Fibroblast of lung (primary cell): ENCODE data around the gene TXK. TPM values are rescaled to one million over a fixed set of nuclear protein-coding genes. Genes with fewer than 3 reads are reported as not detected.

Source experiments
- DNase-seq, 2 donors: peaks; one replicate each; pipeline versions ENCODE4 v3.0.0 to v3.0.0-alpha.2; 2010; ENCODE audit warnings: low read depth in 2 of 2
- H2AFZ ChIP-seq: 2 replicates; pipeline ENCODE4 v1.5.1; 2012; ENCODE audit warnings: low read length, control low read depth, inconsistent platforms
- H3K27ac ChIP-seq: 2 replicates; pipeline ENCODE4 v1.5.1; 2011; ENCODE audit warnings: low read length, control low read depth; ENCODE audit not compliant: insufficient read depth
- H3K27me3 ChIP-seq: 2 replicates; pipeline ENCODE4 v1.5.1; 2011; ENCODE audit warnings: mild to moderate bottlenecking, low read length; ENCODE audit not compliant: control insufficient read depth, insufficient read depth
- H3K36me3 ChIP-seq: 2 replicates; pipeline ENCODE4 v1.5.1; 2011; ENCODE audit warnings: low read length; ENCODE audit not compliant: control insufficient read depth, insufficient read depth
- H3K4me1 ChIP-seq: 2 replicates; pipeline ENCODE4 v1.5.1; 2011; ENCODE audit warnings: low read length; ENCODE audit not compliant: control insufficient read depth, insufficient read depth; ENCODE audit errors: extremely low read depth
- H3K4me2 ChIP-seq: 2 replicates; pipeline ENCODE4 v1.5.1; 2011; ENCODE audit warnings: low read length, control low read depth; ENCODE audit not compliant: insufficient read depth; ENCODE audit errors: extremely low read depth
- H3K4me3 ChIP-seq, 4 experiments: fragments of 200-600 bp in 1 of 4; sonication (generic) in 1 of 4; replicated peaks in 1 of 4; 2 replicates each; pipeline ENCODE4 v1.5.1; 2011 to 2016; ENCODE audit warnings: low read length in 4 of 4, low read depth in 3 of 4, mild to moderate bottlenecking in 3 of 4, control low read depth in 2 of 4, inconsistent platforms in 1 of 4, mixed read lengths in 1 of 4; ENCODE audit not compliant: insufficient read depth in 1 of 4; ENCODE audit errors: control extremely low read depth in 1 of 4
- H3K79me2 ChIP-seq: 2 replicates; pipeline ENCODE4 v1.5.1; 2012; ENCODE audit warnings: mild to moderate bottlenecking, low read length, inconsistent platforms; ENCODE audit not compliant: control insufficient read depth, insufficient read depth
- H3K9ac ChIP-seq: 2 replicates; pipeline ENCODE4 v1.5.1; 2011; ENCODE audit warnings: mild to moderate bottlenecking, low read length, control low read depth; ENCODE audit not compliant: insufficient read depth
- H3K9me3 ChIP-seq: 2 replicates; pipeline ENCODE4 v1.5.1; 2012; ENCODE audit warnings: low read depth, low read length; ENCODE audit not compliant: control insufficient read depth, insufficient read depth
- H4K20me1 ChIP-seq: 2 replicates; pipeline ENCODE4 v1.5.1; 2011; ENCODE audit warnings: low read length; ENCODE audit not compliant: control insufficient read depth, insufficient read depth; ENCODE audit errors: extremely low read depth
- CTCF ChIP-seq, 2 donors: IDR thresholded peaks in 1 of 2; conservative IDR thresholded peaks in 1 of 2; 1 replicate in 1 of 2; 2 replicates in 1 of 2; pipeline ENCODE4 v1.5.1; 2011 to 2012; ENCODE audit warnings: low read length in 2 of 2, control low read depth in 1 of 2, inconsistent platforms in 1 of 2, low read depth in 1 of 2, mild to moderate bottlenecking in 1 of 2
- EZH2 ChIP-seq: IDR thresholded peaks from 2 replicates; pipeline ENCODE4 v1.5.1; 2012; ENCODE audit warnings: low read length, control low read depth, mild to moderate bottlenecking; ENCODE audit errors: missing control alignments
- polyA plus RNA-seq, 2 donors: library from polyadenylated mRNA; depleted of rRNA in 1 of 2; stranded (reverse) in 1 of 2; unstranded in 1 of 2; fragments of >200 nt; gene quantifications; 2 replicates each; pipeline ENCODE4 v1.2.1, GENCODE V29; 2011 to 2012; ENCODE audit warnings: missing spikeins in 1 of 2
- total RNA-seq: library from RNA; depleted of rRNA; stranded (reverse); fragments of >200 nt; gene quantifications from 2 replicates; pipeline ENCODE4 v1.2.1, GENCODE V29; 2014

The TXK gene
- total and polyA plus RNA-seq, 2 donors (not counting 1 experiment from before 2014, with no cell fraction given) = 0.05 to 0.66 TPM

- H3K4me1 ChIP-seq = no peaks in the 10 kb centered on the region
- H3K4me2 ChIP-seq = no peak overlapping the region
- DNase-seq = peak; percentile 42 to 56
- no peak overlapping the region for H2AFZ ChIP-seq
- TF ChIP-seq EZH2 (no peak), CTCF (conservative IDR thresholded peaks at IDR 0.05 in 1 of 2, IDR thresholded peaks at IDR 0.05 in 1 of 2; ENCODE audit: low read depth in 1 of 2, low read length in 2 of 2) (peak; percentile 45 to 64)
- no peaks in the 10 kb centered on the region for H3K36me3 ChIP-seq
- no peaks in the 10 kb centered on the region for H3K27me3 ChIP-seq
- no peak overlapping the region for H3K9ac ChIP-seq
- no peak overlapping the region for H3K4me3 ChIP-seq
- no peaks in the 10 kb centered on the region for H3K9me3 ChIP-seq
- no peaks in the 10 kb centered on the region for H4K20me1 ChIP-seq
- H3K27ac ChIP-seq = no peak overlapping the region
- H3K79me2 ChIP-seq = no peaks in the 10 kb centered on the region
Measured at GRCh38 chr4:48109413-48110263, 24.4 kb downstream of the TXK start.

GRCh38 chr4:48108309-48109073, 25.6 kb downstream of the TXK start:
- DNase-seq = peak in 1 of 2 donors; percentile 29

More at GRCh38 chr4:48108309-48109073, 25.6 kb downstream of the TXK start:
- Histone ChIP-seq H3K27me3 (no peaks in the 10 kb centered on the region), H3K4me3 (no peak overlapping the region), H3K9ac (no peak overlapping the region), H3K4me1 (no peaks in the 10 kb centered on the region), H3K36me3 (no peaks in the 10 kb centered on the region), H4K20me1 (no peaks in the 10 kb centered on the region), H3K27ac (no peak overlapping the region), H2AFZ (no peak overlapping the region), H3K79me2 (no peaks in the 10 kb centered on the region), H3K9me3 (no peaks in the 10 kb centered on the region), H3K4me2 (no peak overlapping the region)
- no peak for TF ChIP-seq CTCF (conservative IDR thresholded peaks at IDR 0.05 in 1 of 2, IDR thresholded peaks at IDR 0.05 in 1 of 2; ENCODE audit: low read depth in 1 of 2, low read length in 2 of 2)
- no peak for TF ChIP-seq EZH2
